ENCODE measurements around the gene C2orf72.
A peak's percentile ranks its signal among the peaks of the same experiment; 100 is the strongest.
"Not testable (repeated sequence)": the region's sequence is repeated elsewhere in the genome, so short reads cannot be mapped to it uniquely, and the experiment has no call there.

The C2orf72 gene

GRCh38 chr2:231037202-231037730 lies at the start of gene C2orf72:
Gene C2orf72, plus strand, starts transcription at chr2:231037523. Its CDS starts 43 bp downstream, at chr2:231037566.
- DNase-seq = no peak

GRCh38 chr2:230989731-230990130 lies 47.6 kb upstream of the C2orf72 start:
- DNase-seq = peak; percentile 49

- peak; percentile 61 for DNase-seq
Observed at GRCh38 chr2:230990131-230990898, 47.0 kb upstream of the C2orf72 start.

- no peak for DNase-seq
Observed at GRCh38 chr2:230990899-230991150, 46.5 kb upstream of the C2orf72 start.

- DNase-seq = no peak
Observed at GRCh38 chr2:230991598-230991997, 45.7 kb upstream of the C2orf72 start.

- no peak for DNase-seq
Observed at GRCh38 chr2:230995821-230996220, 41.5 kb upstream of the C2orf72 start, which contains the start of gene SPATA3. Gene SPATA3, plus strand, starts transcription at chr2:230996121. Its CDS starts 113 bp downstream, at chr2:230996234.

GRCh38 chr2:230996661-230997060 lies 40.7 kb upstream of the C2orf72 start:
- no peak for DNase-seq

GRCh38 chr2:230998882-230999281 lies 38.4 kb upstream of the C2orf72 start:
- DNase-seq = no peak

- no peak for DNase-seq
Observed at GRCh38 chr2:230999477-230999876, 37.8 kb upstream of the C2orf72 start.

- DNase-seq = no peak
Observed at GRCh38 chr2:231000211-231000904, 37.0 kb upstream of the C2orf72 start.

GRCh38 chr2:231001036-231001435 lies 36.3 kb upstream of the C2orf72 start:
- no peak for DNase-seq

- no peak for DNase-seq
Observed at GRCh38 chr2:231001921-231002320, 35.4 kb upstream of the C2orf72 start.

GRCh38 chr2:231002641-231003040 lies 34.7 kb upstream of the C2orf72 start:
- no peak for DNase-seq

- DNase-seq = no peak
Observed at GRCh38 chr2:231003186-231003585, 34.1 kb upstream of the C2orf72 start.

- DNase-seq = not testable (repeated sequence)
Observed at GRCh38 chr2:231004930-231005329, 32.4 kb upstream of the C2orf72 start.

GRCh38 chr2:231007286-231008098 lies 29.8 kb upstream of the C2orf72 start:
- DNase-seq = no peak

- no peak for DNase-seq
Observed at GRCh38 chr2:231008131-231008530, 29.2 kb upstream of the C2orf72 start.

- DNase-seq = no peak
Observed at GRCh38 chr2:231009236-231009919, 27.9 kb upstream of the C2orf72 start.

GRCh38 chr2:231010201-231010730 lies 27.1 kb upstream of the C2orf72 start:
- DNase-seq = no peak

GRCh38 chr2:231011526-231011925 lies 25.8 kb upstream of the C2orf72 start:
- DNase-seq = no peak

GRCh38 chr2:231012463-231012862 lies 24.9 kb upstream of the C2orf72 start:
- no peak for DNase-seq

GRCh38 chr2:231013820-231014219 lies 23.5 kb upstream of the C2orf72 start:
- DNase-seq = no peak
